K562 (cell line): ENCODE data around the gene CPED1. TPM values are rescaled to one million over a fixed set of nuclear protein-coding genes. Genes with fewer than 3 reads are reported as not detected.

Source experiments
- CTCF ChIP-seq, 3 experiments: IDR thresholded peaks in 2 of 3; conservative IDR thresholded peaks in 1 of 3; 2 replicates each; pipeline ENCODE4 v1.5.1; 2011 to 2012; ENCODE audit warnings: low read length in 3 of 3, mild to moderate bottlenecking in 3 of 3, control low read depth in 2 of 3, improper control_type of control experiment in 1 of 3, inconsistent platforms in 1 of 3, low read depth in 1 of 3, mixed read lengths in 1 of 3, moderate library complexity in 1 of 3; ENCODE audit not compliant: insufficient read depth in 2 of 3
- HINFP ChIP-seq: fragments of 450-650 bp; conservative IDR thresholded peaks from 2 replicates; pipeline ENCODE4 v1.6.1; 2016; ENCODE audit warnings: missing genetic modification characterization, low read depth, mild to moderate bottlenecking, control low read depth, missing compliant biosample characterization
- IFI16 ChIP-seq: fragments of 250-450 bp; sonication (Bioruptor Pico); IDR thresholded peaks from 2 replicates; pipeline ENCODE4 v2.1.2; 2022; ENCODE audit warnings: mild to moderate bottlenecking, inconsistent platforms
- PCBP2 ChIP-seq: fragments of 200-400 bp; formaldehyde crosslinking; IDR thresholded peaks from 2 replicates; pipeline ENCODE4 v1.6.1; 2018; ENCODE audit warnings: low read length, low read depth, mild to moderate bottlenecking, moderate library complexity; ENCODE audit not compliant: poor library complexity, severe bottlenecking
- PHF21A ChIP-seq: fragments of 450-650 bp; IDR thresholded peaks from 2 replicates; pipeline ENCODE4 v1.6.1; 2017; ENCODE audit warnings: low read depth, borderline replicate concordance
- PTBP1 ChIP-seq: fragments of 200-400 bp; formaldehyde crosslinking; IDR thresholded peaks from 2 replicates; pipeline ENCODE4 v1.6.1; 2017; ENCODE audit warnings: low read depth, low read length
- ZNF165 ChIP-seq: fragments of 250-450 bp; sonication (Bioruptor Pico); IDR thresholded peaks from 2 replicates; pipeline ENCODE4 v1.4.0; 2020; ENCODE audit warnings: borderline replicate concordance
- ZNF174 ChIP-seq: fragments of 250-450 bp; sonication (Bioruptor Pico); IDR thresholded peaks from 2 replicates; pipeline ENCODE4 v1.4.0; 2020; ENCODE audit warnings: mild to moderate bottlenecking
- ZNF217 ChIP-seq: sonication (generic); formaldehyde crosslinking; IDR thresholded peaks from 2 replicates; pipeline ENCODE4 v1.8.0; 2022; ENCODE audit warnings: mild to moderate bottlenecking, missing genetic modification reagents
- ZNF395 ChIP-seq: fragments of 200-800 bp; sonication (Bioruptor generic); IDR thresholded peaks from 2 replicates; pipeline ENCODE4 v1.6.1; 2017; ENCODE audit warnings: missing genetic modification characterization, missing compliant biosample characterization
- ZNF639 ChIP-seq, 2 experiments: fragments of 200-800 bp in 1 of 2; sonication (Bioruptor generic) in 1 of 2; sonication (generic) in 1 of 2; formaldehyde crosslinking in 1 of 2; IDR thresholded peaks in 1 of 2; conservative IDR thresholded peaks in 1 of 2; 2 replicates each; pipeline versions ENCODE4 v1.5.0 to v1.6.1; 2016 to 2020; ENCODE audit warnings: missing compliant biosample characterization in 1 of 2, missing genetic modification characterization in 1 of 2, missing genetic modification reagents in 1 of 2
- polyA plus RNA-seq, 8 experiments: library from polyadenylated mRNA; depleted of rRNA in 4 of 8; stranded (reverse) in 5 of 8; unstranded in 3 of 8; fragments of >200 nt; fragmentation: Nextera tagmentation in 2 of 8; fragmentation: Illumina TruSeq in 1 of 8; extraction: Ambion mirVana in 2 of 8; extraction: Trizol in 1 of 8; gene quantifications; 2 replicates each; pipeline versions ENCODE4 v1.2.1 to v1.2.3, GENCODE V29; 2011 to 2014; ENCODE audit warnings: inconsistent platforms in 1 of 8, missing spikeins in 1 of 8
- total RNA-seq, 7 experiments: library from RNA; depleted of rRNA in 6 of 7; stranded (reverse); fragments of >200 nt in 6 of 7; fragmentation: Illumina TruSeq in 2 of 7; extraction: Trizol in 2 of 7; gene quantifications; 2 replicates each; pipeline versions ENCODE4 v1.2.1 to v1.2.3, GENCODE V29; 2011 to 2021; ENCODE audit warnings: low replicate concordance in 1 of 7
- TF ChIP-seq, protein P1 (sequence below): fragments of 250-450 bp; sonication (Bioruptor Pico); IDR thresholded peaks from 2 replicates; pipeline ENCODE4 v1.8.0; 2022; ENCODE audit warnings: inconsistent platforms
- TF ChIP-seq, protein P2 (sequence below): sonication (generic); formaldehyde crosslinking; IDR thresholded peaks from 2 replicates; pipeline ENCODE4 v1.8.1; 2023; ENCODE audit warnings: mild to moderate bottlenecking, missing genetic modification reagents

The CPED1 gene
- total and polyA plus RNA-seq, 9 of the 15 experiments (the other 6 are each of a cell fraction or from before 2014, with no cell fraction given), result 195 to 393 (median 290) TPM

GRCh38 chr7:121160150-121161008 is 171.9 kb downstream of the CPED1 start (continued):
- TF ChIP-seq HINFP (tag) (peak; percentile 49; the same call in 1 of the 2 replicates), PTBP1 (no peak), ZNF165 (no peak), CTCF (IDR thresholded peaks at IDR 0.05 in 2 of 3, conservative IDR thresholded peaks at IDR 0.05 in 1 of 3; ENCODE audit: insufficient read depth in 2 of 3, low read depth in 1 of 3, low read length in 3 of 3) (no peak), ZNF217 (no peak), IFI16 (peak; percentile 16; the same call in 1 of the 2 replicates), ZNF174 (CRISPR knock-in tag) (no peak), PHF21A (no peak), PCBP2 (no peak), ZNF395 (peak; percentile 96), ZNF639 (CRISPR knock-in tag; conservative IDR thresholded peaks at IDR 0.05 in 1 of 2, IDR thresholded peaks at IDR 0.05 in 1 of 2) (no peak)
- TF ChIP-seq, protein P1, sequence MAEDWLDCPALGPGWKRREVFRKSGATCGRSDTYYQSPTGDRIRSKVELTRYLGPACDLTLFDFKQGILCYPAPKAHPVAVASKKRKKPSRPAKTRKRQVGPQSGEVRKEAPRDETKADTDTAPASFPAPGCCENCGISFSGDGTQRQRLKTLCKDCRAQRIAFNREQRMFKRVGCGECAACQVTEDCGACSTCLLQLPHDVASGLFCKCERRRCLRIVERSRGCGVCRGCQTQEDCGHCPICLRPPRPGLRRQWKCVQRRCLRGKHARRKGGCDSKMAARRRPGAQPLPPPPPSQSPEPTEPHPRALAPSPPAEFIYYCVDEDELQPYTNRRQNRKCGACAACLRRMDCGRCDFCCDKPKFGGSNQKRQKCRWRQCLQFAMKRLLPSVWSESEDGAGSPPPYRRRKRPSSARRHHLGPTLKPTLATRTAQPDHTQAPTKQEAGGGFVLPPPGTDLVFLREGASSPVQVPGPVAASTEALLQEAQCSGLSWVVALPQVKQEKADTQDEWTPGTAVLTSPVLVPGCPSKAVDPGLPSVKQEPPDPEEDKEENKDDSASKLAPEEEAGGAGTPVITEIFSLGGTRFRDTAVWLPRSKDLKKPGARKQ, result 0 out of 2 replicates have a peak, but pooled peaks have one; percentile 48
- TF ChIP-seq, protein P2, sequence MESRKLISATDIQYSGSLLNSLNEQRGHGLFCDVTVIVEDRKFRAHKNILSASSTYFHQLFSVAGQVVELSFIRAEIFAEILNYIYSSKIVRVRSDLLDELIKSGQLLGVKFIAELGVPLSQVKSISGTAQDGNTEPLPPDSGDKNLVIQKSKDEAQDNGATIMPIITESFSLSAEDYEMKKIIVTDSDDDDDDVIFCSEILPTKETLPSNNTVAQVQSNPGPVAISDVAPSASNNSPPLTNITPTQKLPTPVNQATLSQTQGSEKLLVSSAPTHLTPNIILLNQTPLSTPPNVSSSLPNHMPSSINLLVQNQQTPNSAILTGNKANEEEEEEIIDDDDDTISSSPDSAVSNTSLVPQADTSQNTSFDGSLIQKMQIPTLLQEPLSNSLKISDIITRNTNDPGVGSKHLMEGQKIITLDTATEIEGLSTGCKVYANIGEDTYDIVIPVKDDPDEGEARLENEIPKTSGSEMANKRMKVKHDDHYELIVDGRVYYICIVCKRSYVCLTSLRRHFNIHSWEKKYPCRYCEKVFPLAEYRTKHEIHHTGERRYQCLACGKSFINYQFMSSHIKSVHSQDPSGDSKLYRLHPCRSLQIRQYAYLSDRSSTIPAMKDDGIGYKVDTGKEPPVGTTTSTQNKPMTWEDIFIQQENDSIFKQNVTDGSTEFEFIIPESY, result no peak
